22Rv1 (cell line): ENCODE results near the gene RBMS3.

Experiments
- CTCF ChIP-seq: fragments of 450-650 bp; IDR thresholded peaks from 2 replicates; pipeline ENCODE4 v1.5.1; 2017; ENCODE audit warnings: mild to moderate bottlenecking
- ZFX ChIP-seq: fragments of 450-650 bp; IDR thresholded peaks from 2 replicates; pipeline ENCODE4 v1.6.1; 2017; ENCODE audit warnings: antibody characterized with exemption, borderline replicate concordance

GRCh38 chr3:29354894-29355293 is 74.0 kb downstream of the RBMS3 start:
- no peak for TF ChIP-seq ZFX
- TF ChIP-seq CTCF = no peak
